Measurements from ENCODE around the gene SLC30A5. TPM values are rescaled to one million over a fixed set of nuclear protein-coding genes. Genes with fewer than 3 reads are reported as not detected.

Gene SLC30A5
- total RNA-seq, 1 donor from 2014 or later, result 58.8 TPM

- Histone ChIP-seq H3K27ac (ENCODE audit: low read depth, low read length) (no peak overlapping the region), H3K79me2 (ENCODE audit: insufficient read depth, low read length) (no peaks in the 10 kb centered on the region), H3K27me3 (ENCODE audit: insufficient read depth, low read length) (no peaks in the 10 kb centered on the region), H3K4me2 (ENCODE audit: low read length) (no peak overlapping the region), H3K9ac (ENCODE audit: low read length) (no peak overlapping the region), H3K9me3 (ENCODE audit: insufficient read depth, low read depth, low read length) (no peaks in the 10 kb centered on the region), H3K36me3 (ENCODE audit: insufficient read depth, low read length) (no peaks in the 10 kb centered on the region), H3K4me1 (ENCODE audit: insufficient read depth, low read length) (no peaks in the 10 kb centered on the region), H2AFZ (ENCODE audit: low read depth, low read length) (no peak overlapping the region), H3K4me3 (ENCODE audit: insufficient read depth, low read depth, low read length) (no peak overlapping the region), H4K20me1 (ENCODE audit: insufficient read depth, low read length) (no peaks in the 10 kb centered on the region)
- FAIRE-seq (no peak), DNase-seq (ENCODE audit: low read depth) (no peak)
- no peaks in the 10 kb centered on the region for H3K27me3 Mint-ChIP-seq (ENCODE audit: low read depth, unreplicated experiment)
- H3K36me3 Mint-ChIP-seq (ENCODE audit: low read depth, unreplicated experiment), result no peaks in the 10 kb centered on the region
- TF ChIP-seq CTCF (IDR thresholded peaks at IDR 0.05; ENCODE audit: insufficient read depth, low read depth, low read length), result no peak
- TF ChIP-seq EZH2 (IDR thresholded peaks at IDR 0.05; ENCODE audit: insufficient read depth, low read length), result no peak
- no peak overlapping the region for H3K4me3 Mint-ChIP-seq (ENCODE audit: unreplicated experiment)
- H3K9me3 Mint-ChIP-seq (ENCODE audit: unreplicated experiment), result no peaks in the 10 kb centered on the region
- peaks cover 3% of the 10 kb centered on the region for H3K4me1 Mint-ChIP-seq (ENCODE audit: low read depth, unreplicated experiment)
- no peak overlapping the region for H3K27ac Mint-ChIP-seq (ENCODE audit: unreplicated experiment)
These were observed 43.6 kb upstream of the SLC30A5 start for GRCh38 chr5:69050214-69050613.

DNA sequence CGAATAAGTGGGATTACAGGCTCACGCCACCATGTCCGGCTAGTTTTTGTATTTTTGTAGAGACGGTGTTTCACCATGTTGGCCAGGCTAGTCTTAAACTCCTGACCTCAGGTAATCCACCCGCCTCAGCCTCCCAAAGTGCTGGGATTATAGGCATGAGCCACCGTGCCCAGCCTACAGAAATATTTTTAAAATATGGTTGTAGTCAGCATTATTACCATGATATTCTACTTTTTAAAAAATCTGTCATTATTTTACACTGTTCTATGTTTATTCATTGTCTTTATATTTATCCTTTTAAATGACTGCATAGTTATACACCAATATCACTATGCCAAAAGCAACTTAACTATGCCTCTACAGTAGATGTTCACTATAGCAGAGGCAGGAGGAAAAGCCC, 41.6 kb upstream of the SLC30A5 start:
- Histone ChIP-seq H2AFZ (ENCODE audit: low read depth, low read length) (no peak overlapping the region), H3K27me3 (ENCODE audit: insufficient read depth, low read length) (no peaks in the 10 kb centered on the region), H3K4me2 (ENCODE audit: low read length) (no peak overlapping the region), H3K27ac (ENCODE audit: low read depth, low read length) (no peak overlapping the region), H3K4me1 (ENCODE audit: insufficient read depth, low read length) (no peaks in the 10 kb centered on the region), H3K9ac (ENCODE audit: low read length) (no peak overlapping the region), H3K79me2 (ENCODE audit: insufficient read depth, low read length) (no peaks in the 10 kb centered on the region), H3K9me3 (ENCODE audit: insufficient read depth, low read depth, low read length) (no peaks in the 10 kb centered on the region), H3K4me3 (ENCODE audit: insufficient read depth, low read depth, low read length) (no peak overlapping the region), H3K36me3 (ENCODE audit: insufficient read depth, low read length) (no peaks in the 10 kb centered on the region), H4K20me1 (ENCODE audit: insufficient read depth, low read length) (no peaks in the 10 kb centered on the region)
- DNase-seq (ENCODE audit: low read depth) (no peak), FAIRE-seq (no peak)
- Mint-ChIP-seq H3K36me3 (ENCODE audit: low read depth, unreplicated experiment) (no peaks in the 10 kb centered on the region), H3K9me3 (ENCODE audit: unreplicated experiment) (no peaks in the 10 kb centered on the region), H3K4me3 (ENCODE audit: unreplicated experiment) (no peak overlapping the region), H3K27me3 (ENCODE audit: low read depth, unreplicated experiment) (no peaks in the 10 kb centered on the region), H3K27ac (ENCODE audit: unreplicated experiment) (no peak overlapping the region), H3K4me1 (ENCODE audit: low read depth, unreplicated experiment) (no peaks in the 10 kb centered on the region)
- TF ChIP-seq CTCF (IDR thresholded peaks at IDR 0.05; ENCODE audit: insufficient read depth, low read depth, low read length), result no peak
- no peak for TF ChIP-seq EZH2 (IDR thresholded peaks at IDR 0.05; ENCODE audit: insufficient read depth, low read length)

- H2AFZ ChIP-seq (ENCODE audit: low read depth, low read length), result no peak overlapping the region
- no peak for DNase-seq (ENCODE audit: low read depth)
- no peak overlapping the region for H3K4me3 Mint-ChIP-seq (ENCODE audit: unreplicated experiment)
- H4K20me1 ChIP-seq (ENCODE audit: insufficient read depth, low read length), result no peaks in the 10 kb centered on the region
- no peak overlapping the region for H3K4me2 ChIP-seq (ENCODE audit: low read length)
- no peak overlapping the region for H3K27ac Mint-ChIP-seq (ENCODE audit: unreplicated experiment)
- no peak overlapping the region for H3K4me3 ChIP-seq (ENCODE audit: insufficient read depth, low read depth, low read length)
- no peaks in the 10 kb centered on the region for H3K79me2 ChIP-seq (ENCODE audit: insufficient read depth, low read length)
- FAIRE-seq, result no peak
- H3K27ac ChIP-seq (ENCODE audit: low read depth, low read length), result no peak overlapping the region
- TF ChIP-seq EZH2 (IDR thresholded peaks at IDR 0.05; ENCODE audit: insufficient read depth, low read length), result no peak
- no peak for TF ChIP-seq CTCF (IDR thresholded peaks at IDR 0.05; ENCODE audit: insufficient read depth, low read depth, low read length)
- H3K27me3 Mint-ChIP-seq (ENCODE audit: low read depth, unreplicated experiment), result peaks cover 2% of the 10 kb centered on the region
- no peak overlapping the region for H3K9ac ChIP-seq (ENCODE audit: low read length)
- peaks cover 2% of the 10 kb centered on the region for H3K9me3 Mint-ChIP-seq (ENCODE audit: unreplicated experiment)
- H3K4me1 ChIP-seq (ENCODE audit: insufficient read depth, low read length), result peaks cover 2% of the 10 kb centered on the region
- peaks cover 2% of the 10 kb centered on the region for H3K36me3 Mint-ChIP-seq (ENCODE audit: low read depth, unreplicated experiment)
- H3K9me3 ChIP-seq (ENCODE audit: insufficient read depth, low read depth, low read length), result no peaks in the 10 kb centered on the region
- no peaks in the 10 kb centered on the region for H3K36me3 ChIP-seq (ENCODE audit: insufficient read depth, low read length)
- H3K27me3 ChIP-seq (ENCODE audit: insufficient read depth, low read length), result no peaks in the 10 kb centered on the region
- H3K4me1 Mint-ChIP-seq (ENCODE audit: low read depth, unreplicated experiment), result peaks cover 6% of the 10 kb centered on the region
These were observed 18.9 kb upstream of the SLC30A5 start for GRCh38 chr5:69074664-69075521.

All from astrocyte (in vitro differentiated cells and primary cell).